CD14-positive monocyte (primary cell): Measurements from ENCODE around the gene DMRT1. TPM values are rescaled to one million over a fixed set of nuclear protein-coding genes. Genes with fewer than 3 reads are reported as not detected.

Experiments used
- DNase-seq, 3 donors: peaks; one replicate each; pipeline ENCODE4 v3.0.0-alpha.2; 2011 to 2022
- H2AFZ ChIP-seq: 2 replicates; pipeline ENCODE4 v1.6.0; 2012; ENCODE audit warnings: mild to moderate bottlenecking, low read depth, low read length, inconsistent platforms; ENCODE audit not compliant: insufficient read depth, poor library complexity, severe bottlenecking
- H3K27ac ChIP-seq, 2 donors: 1 replicate in 1 of 2; 2 replicates in 1 of 2; pipeline ENCODE4 v1.5.1; 2012 to 2013; ENCODE audit warnings: low read length in 2 of 2, control low read depth in 1 of 2, inconsistent platforms in 1 of 2, low read depth in 1 of 2, mild to moderate bottlenecking in 1 of 2
- H3K27me3 ChIP-seq, 2 donors: one replicate each; pipeline versions ENCODE4 v1.6.0 to v1.6.1; 2011 to 2013; ENCODE audit warnings: low read length in 2 of 2; ENCODE audit not compliant: control insufficient read depth in 2 of 2, insufficient read depth in 2 of 2
- H3K36me3 ChIP-seq, 2 donors: replicated peaks in 1 of 2; 1 replicate in 1 of 2; 2 replicates in 1 of 2; pipeline versions ENCODE4 v1.5.1 to v1.6.1; 2012 to 2013; ENCODE audit warnings: low read length in 2 of 2, control low read depth in 1 of 2, inconsistent platforms in 1 of 2, mild to moderate bottlenecking in 1 of 2; ENCODE audit not compliant: insufficient read depth in 2 of 2, control insufficient read depth in 1 of 2
- H3K4me1 ChIP-seq, 2 donors: 1 replicate in 1 of 2; 2 replicates in 1 of 2; pipeline versions ENCODE4 v1.5.1 to v1.6.1; 2012 to 2013; ENCODE audit warnings: low read length in 2 of 2, control low read depth in 1 of 2, inconsistent platforms in 1 of 2, mild to moderate bottlenecking in 1 of 2, moderate library complexity in 1 of 2; ENCODE audit not compliant: insufficient read depth in 2 of 2, control insufficient read depth in 1 of 2
- H3K4me2 ChIP-seq: replicated peaks from 2 replicates; pipeline ENCODE3; 2012; ENCODE audit warnings: low read length, moderate library complexity, mild to moderate bottlenecking; ENCODE audit not compliant: poor library complexity, severe bottlenecking; ENCODE audit errors: extremely low read depth
- H3K4me3 ChIP-seq, 3 experiments: fragments of 200-600 bp in 1 of 3; sonication (generic) in 1 of 3; replicated peaks in 1 of 3; 1 replicate in 2 of 3; 2 replicates in 1 of 3; pipeline ENCODE4 v1.5.1; 2011 to 2013; ENCODE audit warnings: low read length in 3 of 3, mild to moderate bottlenecking in 3 of 3, control low read depth in 2 of 3, low read depth in 2 of 3, inconsistent platforms in 1 of 3, moderate library complexity in 1 of 3
- H3K79me2 ChIP-seq: 2 replicates; pipeline ENCODE4 v1.6.0; 2012; ENCODE audit warnings: mild to moderate bottlenecking, control low read depth, inconsistent platforms, low read length, moderate library complexity; ENCODE audit not compliant: insufficient read depth
- H3K9ac ChIP-seq: 2 replicates; pipeline ENCODE4 v1.6.0; 2017; ENCODE audit warnings: low read length, mild to moderate bottlenecking; ENCODE audit not compliant: insufficient read depth, poor library complexity, severe bottlenecking
- H3K9me3 ChIP-seq, 2 donors: replicated peaks in 1 of 2; 1 replicate in 1 of 2; 2 replicates in 1 of 2; pipeline versions ENCODE4 v1.5.1 to v1.6.1; 2012 to 2013; ENCODE audit warnings: low read length in 2 of 2, control low read depth in 1 of 2; ENCODE audit not compliant: control insufficient read depth in 1 of 2, insufficient read depth in 1 of 2
- H4K20me1 ChIP-seq: 2 replicates; pipeline ENCODE4 v1.6.0; 2012; ENCODE audit warnings: mild to moderate bottlenecking, low read length, control low read depth, moderate library complexity; ENCODE audit not compliant: insufficient read depth
- H3K27ac Mint-ChIP-seq, 7 donors: one replicate each; pipeline ENCODE4 v1.8.0; 2020; ENCODE audit warnings: mild to moderate bottlenecking in 7 of 7, mixed read lengths in 7 of 7, moderate library complexity in 6 of 7, inconsistent platforms in 2 of 7
- H3K27me3 Mint-ChIP-seq, 3 donors: one replicate each; pipeline ENCODE4 v1.8.0; 2021 to 2022; ENCODE audit warnings: low read depth in 3 of 3, mild to moderate bottlenecking in 3 of 3, mixed read lengths in 3 of 3, moderate library complexity in 3 of 3, inconsistent platforms in 1 of 3
- H3K36me3 Mint-ChIP-seq, 2 donors: one replicate each; pipeline ENCODE4 v1.8.0; 2020; ENCODE audit warnings: mixed read lengths in 2 of 2, inconsistent platforms in 1 of 2, mild to moderate bottlenecking in 1 of 2
- H3K4me1 Mint-ChIP-seq: one replicate; pipeline ENCODE4 v1.8.0; 2020; ENCODE audit warnings: mild to moderate bottlenecking, mixed read lengths
- H3K4me3 Mint-ChIP-seq, 2 donors: one replicate each; pipeline ENCODE4 v1.8.0; 2020; ENCODE audit warnings: mild to moderate bottlenecking in 2 of 2, mixed read lengths in 2 of 2, moderate library complexity in 1 of 2
- H3K9me3 Mint-ChIP-seq, 7 donors: one replicate each; pipeline ENCODE4 v1.8.0; 2020 to 2022; ENCODE audit warnings: mixed read lengths in 7 of 7, mild to moderate bottlenecking in 6 of 7, moderate library complexity in 6 of 7, inconsistent platforms in 2 of 7
- WGBS: methylation state at CpG from one replicate; pipeline ENCODE4 v1.1.5; 2013; ENCODE audit warnings: missing lambda C conversion rate; ENCODE audit not compliant: insufficient coverage; 5-methylcytosine and 5-hydroxymethylcytosine counted together
- intact Hi-C, 2 donors: fragments of 100-400 bp; cut with micrococcal nuclease; formaldehyde crosslinking; loops; one replicate each; pipeline versions ENCODE4 v1.15.0 to v1.15.1; 2023
- polyA plus RNA-seq, 3 donors: library from polyadenylated mRNA; depleted of rRNA in 1 of 3; unstranded in 2 of 3; stranded (reverse) in 1 of 3; fragments of 300-500 nt in 2 of 3; fragments of >200 nt in 1 of 3; fragmentation: Illumina TruSeq in 2 of 3; gene quantifications; 1 replicate in 2 of 3; 2 replicates in 1 of 3; pipeline ENCODE4 v1.2.3, GENCODE V29; 2012 to 2021
- TF ChIP-seq, protein P1 (sequence below): fragments of 200-600 bp; IDR thresholded peaks from one replicate; pipeline ENCODE4 v1.8.0; 2022; ENCODE audit warnings: antibody characterized with exemption, mild to moderate bottlenecking

Gene DMRT1
- polyA plus RNA-seq, 3 donors, result not detected

DNA sequence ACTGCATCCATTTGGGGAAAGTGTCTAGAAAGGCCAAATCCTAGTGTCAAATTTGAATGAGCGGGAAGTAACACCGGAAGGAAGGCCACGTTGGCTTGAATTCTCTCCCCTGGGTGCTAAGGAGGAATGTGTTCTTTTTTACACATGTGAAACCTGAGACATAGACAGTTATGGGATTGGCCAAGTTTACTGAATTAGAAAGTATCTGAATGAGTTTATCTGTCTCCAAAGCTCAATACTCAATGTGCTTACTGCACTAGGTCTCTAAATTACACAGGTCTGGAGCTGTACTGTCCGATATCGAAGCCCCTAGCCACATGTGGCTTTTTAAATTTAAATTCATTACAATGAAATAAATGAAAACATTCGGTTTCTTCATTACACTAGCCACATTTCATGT, 6.0 kb downstream of the DMRT1 start:
- Mint-ChIP-seq H3K9me3 (no peaks in the 10 kb centered on the region), H3K27ac (no peak overlapping the region), H3K4me3 (no peak overlapping the region), H3K27me3 (peaks cover 48 to 65% (median 53%) of the 10 kb centered on the region in 3 donors), H3K4me1 (no peaks in the 10 kb centered on the region), H3K36me3 (no peaks in the 10 kb centered on the region)
- Histone ChIP-seq H3K79me2 (no peaks in the 10 kb centered on the region), H3K4me2 (no peak overlapping the region), H3K4me3 (no peak overlapping the region), H3K9me3 (peaks cover 0 to 9% of the 10 kb centered on the region in 2 donors), H3K36me3 (no peaks in the 10 kb centered on the region), H3K9ac (no peak overlapping the region), H2AFZ (no peak overlapping the region), H4K20me1 (no peaks in the 10 kb centered on the region), H3K27me3 (peaks cover 20 to 49% of the 10 kb centered on the region in 2 donors), H3K4me1 (no peaks in the 10 kb centered on the region), H3K27ac (no peak overlapping the region)
- intact Hi-C loops, result no loop called here
- WGBS, result no CpG with 5 or more reads among the region's 6 CpGs
- TF ChIP-seq, protein P1, sequence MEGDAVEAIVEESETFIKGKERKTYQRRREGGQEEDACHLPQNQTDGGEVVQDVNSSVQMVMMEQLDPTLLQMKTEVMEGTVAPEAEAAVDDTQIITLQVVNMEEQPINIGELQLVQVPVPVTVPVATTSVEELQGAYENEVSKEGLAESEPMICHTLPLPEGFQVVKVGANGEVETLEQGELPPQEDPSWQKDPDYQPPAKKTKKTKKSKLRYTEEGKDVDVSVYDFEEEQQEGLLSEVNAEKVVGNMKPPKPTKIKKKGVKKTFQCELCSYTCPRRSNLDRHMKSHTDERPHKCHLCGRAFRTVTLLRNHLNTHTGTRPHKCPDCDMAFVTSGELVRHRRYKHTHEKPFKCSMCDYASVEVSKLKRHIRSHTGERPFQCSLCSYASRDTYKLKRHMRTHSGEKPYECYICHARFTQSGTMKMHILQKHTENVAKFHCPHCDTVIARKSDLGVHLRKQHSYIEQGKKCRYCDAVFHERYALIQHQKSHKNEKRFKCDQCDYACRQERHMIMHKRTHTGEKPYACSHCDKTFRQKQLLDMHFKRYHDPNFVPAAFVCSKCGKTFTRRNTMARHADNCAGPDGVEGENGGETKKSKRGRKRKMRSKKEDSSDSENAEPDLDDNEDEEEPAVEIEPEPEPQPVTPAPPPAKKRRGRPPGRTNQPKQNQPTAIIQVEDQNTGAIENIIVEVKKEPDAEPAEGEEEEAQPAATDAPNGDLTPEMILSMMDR, result no peak
- no peak for DNase-seq

DNA sequence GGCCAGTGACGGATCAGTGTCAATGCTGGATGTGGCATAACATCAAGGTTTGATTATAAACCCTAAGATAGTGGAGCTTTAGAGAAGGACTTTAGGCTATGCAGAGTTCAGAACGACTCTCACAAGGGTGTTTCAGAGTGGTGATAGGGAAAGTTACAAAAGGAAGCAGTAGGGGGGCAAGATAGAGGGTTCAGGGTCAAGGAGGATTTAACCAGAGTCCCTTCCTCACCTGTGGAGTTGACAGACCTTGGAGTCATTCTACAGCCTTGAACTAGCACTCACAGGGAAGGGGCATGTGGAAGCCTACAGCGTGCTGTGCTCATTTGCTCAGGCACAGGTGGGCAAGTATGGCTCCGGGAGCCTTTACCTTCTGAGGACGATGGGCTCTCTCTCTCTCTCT, 7.9 kb downstream of the DMRT1 start:
- no peaks in the 10 kb centered on the region for H3K36me3 ChIP-seq
- H3K9me3 Mint-ChIP-seq, result no peaks in the 10 kb centered on the region
- no peak overlapping the region for H3K4me3 Mint-ChIP-seq
- H3K27ac Mint-ChIP-seq, result no peak overlapping the region
- H3K4me1 Mint-ChIP-seq, result no peaks in the 10 kb centered on the region
- H3K4me1 ChIP-seq, result no peaks in the 10 kb centered on the region
- no peak overlapping the region for H3K4me2 ChIP-seq
- 50% methylated on average over 1 of the region's 5 CpGs for WGBS
- H3K27me3 ChIP-seq, result peaks cover 7 to 30% of the 10 kb centered on the region in 2 donors
- no peaks in the 10 kb centered on the region for H3K36me3 Mint-ChIP-seq
- intact Hi-C loops, result no loop called here
- H3K9me3 ChIP-seq, result no peaks in the 10 kb centered on the region
- TF ChIP-seq, protein P1, result no peak
- no peak for DNase-seq
- no peak overlapping the region for H3K4me3 ChIP-seq
- H4K20me1 ChIP-seq, result no peaks in the 10 kb centered on the region
- no peak overlapping the region for H2AFZ ChIP-seq
- H3K79me2 ChIP-seq, result no peaks in the 10 kb centered on the region
- no peak overlapping the region for H3K27ac ChIP-seq
- peaks cover 31 to 49% (median 39%) of the 10 kb centered on the region in 3 donors for H3K27me3 Mint-ChIP-seq
- no peak overlapping the region for H3K9ac ChIP-seq
